Measurements from ENCODE around the gene MBD3L2B.
"Not testable (repeated sequence)": the region's sequence is repeated elsewhere in the genome, so short reads cannot be mapped to it uniquely, and the experiment has no call there.

- TF ChIP-seq CTCF (conservative IDR thresholded peaks at IDR 0.05; ENCODE audit: low read depth, low read length); EZH2 (IDR thresholded peaks at IDR 0.05; ENCODE audit: borderline replicate concordance, low read depth, low read length, poor library complexity, severe bottlenecking): not testable (repeated sequence)
Measured at GRCh38 chr19:7058576-7058975, 37.3 kb upstream of the MBD3L2B start, which contains the start of gene MBD3L3.

Data from A673 (cell line).